ENCODE results near the gene ASB18. TPM values are rescaled to one million over a fixed set of nuclear protein-coding genes. Genes with fewer than 3 reads are reported as not detected.

The ASB18 gene
- total RNA-seq, 1 experiment from 2014 or later: not detected

- H3K4me2 ChIP-seq (ENCODE audit: low read length): no peak overlapping the region
- intact Hi-C loops (cut with micrococcal nuclease): loop anchor here (2.0 kb wide), 1 partner anchor 33 kb away; no protein-coding TSS in a partner anchor
- no TSS peak for BruUV-seq (replicated peaks)
- H3K9ac ChIP-seq (ENCODE audit: low read length): no peak overlapping the region
- H3K4me3 ChIP-seq (replicated peaks in 1 of 2; ENCODE audit: low read depth in 1 of 2, low read length in 2 of 2): no peak overlapping the region
- H3K36me3 ChIP-seq (ENCODE audit: control insufficient read depth in 1 of 2, insufficient read depth in 2 of 2, low read length in 2 of 2): no peaks in the 10 kb centered on the region
- no peaks in the 10 kb centered on the region for H3K9me3 ChIP-seq (ENCODE audit: control insufficient read depth in 1 of 2, insufficient read depth in 1 of 2, low read depth in 1 of 2, low read length in 2 of 2)
- no peak for ATAC-seq
- H4K20me1 ChIP-seq (ENCODE audit: insufficient read depth): no peaks in the 10 kb centered on the region
- no peaks in the 10 kb centered on the region for H3K27me3 ChIP-seq (ENCODE audit: insufficient read depth, low read length)
- ChIA-PET RAD21 (ENCODE audit: low non-redundant PET in 1 of 2, low total read pairs in 2 of 2, uncharacterized antibody in 2 of 2, unreplicated experiment in 2 of 2) (no interaction called here), POLR2A (no interaction called here), CTCF (interaction anchor here (0.6 to 2.4 kb wide), 8 partner anchors 11 to 1779 kb away, joined by 3 to 18 read pairs (median 5); partner anchors contain the start of gene GBX2)
- H3K4me1 ChIP-seq (ENCODE audit: control insufficient read depth in 1 of 2, insufficient read depth in 2 of 2, low read length in 2 of 2): peaks cover 5 to 8% of the 10 kb centered on the region in 2 experiments; a peak in 3 of 4 replicates
- H2AFZ ChIP-seq (ENCODE audit: low read depth, low read length, poor library complexity, severe bottlenecking): no peak overlapping the region
- no peaks in the 10 kb centered on the region for H3K79me2 ChIP-seq (ENCODE audit: insufficient read depth, low read length)
- H3K9me2 ChIP-seq (ENCODE audit: insufficient read depth): no peaks in the 10 kb centered on the region
- no peak for DNase-seq (ENCODE audit: low read depth, low spot score)
- TF ChIP-seq EZH2 (IDR thresholded peaks at IDR 0.05): no peak
- TF ChIP-seq REST (IDR thresholded peaks at IDR 0.05; ENCODE audit: low read depth): no peak
- TF ChIP-seq POLR2A (IDR thresholded peaks at IDR 0.05; ENCODE audit: borderline replicate concordance, extremely low read depth, insufficient read depth, insufficient read length): no peak
- TF ChIP-seq CEBPB (IDR thresholded peaks at IDR 0.05; ENCODE audit: low read depth): no peak
- TF ChIP-seq CTCF (IDR thresholded peaks at IDR 0.05 in 2 of 3, conservative IDR thresholded peaks at IDR 0.05 in 1 of 3; ENCODE audit: borderline replicate concordance in 1 of 3, insufficient read depth in 1 of 3, low read depth in 2 of 3, low read length in 2 of 3): no peak
- TF ChIP-seq, protein P1, sequence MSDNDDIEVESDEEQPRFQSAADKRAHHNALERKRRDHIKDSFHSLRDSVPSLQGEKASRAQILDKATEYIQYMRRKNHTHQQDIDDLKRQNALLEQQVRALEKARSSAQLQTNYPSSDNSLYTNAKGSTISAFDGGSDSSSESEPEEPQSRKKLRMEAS (IDR thresholded peaks at IDR 0.05): no peak
- TF ChIP-seq EGR1 (IDR thresholded peaks at IDR 0.05; ENCODE audit: low read depth): no peak
- no peak for TF ChIP-seq EZH2phosphoT487 (IDR thresholded peaks at IDR 0.05; ENCODE audit: borderline replicate concordance)
- TF ChIP-seq ELF1 (IDR thresholded peaks at IDR 0.05; ENCODE audit: borderline replicate concordance, low read depth): no peak
- TF ChIP-seq ZNF274 (IDR thresholded peaks at IDR 0.05; ENCODE audit: low read depth, low read length): no peak
- TF ChIP-seq FOSL1 (IDR thresholded peaks at IDR 0.05; ENCODE audit: low read depth): no peak
- TF ChIP-seq POLR2AphosphoS5 (IDR thresholded peaks at IDR 0.05; ENCODE audit: low read depth, low read length): no peak
- TF ChIP-seq RAD21 (IDR thresholded peaks at IDR 0.05; ENCODE audit: low read depth): no peak
- no peak for TF ChIP-seq ZBTB33 (IDR thresholded peaks at IDR 0.05; ENCODE audit: extremely low read depth, insufficient replicate concordance, low read length)
- no peak for TF ChIP-seq TCF7L2 (IDR thresholded peaks at IDR 0.05; ENCODE audit: borderline replicate concordance, extremely low read depth, insufficient read depth, insufficient read length)
- no peak for TF ChIP-seq JUND (IDR thresholded peaks at IDR 0.05)
- no peak overlapping the region for H3K27ac ChIP-seq (ENCODE audit: low read depth, low read length)
Measured at GRCh38 chr2:236143811-236144210, 120.4 kb downstream of the ASB18 start.
